Measurements from ENCODE around the gene ADM2. TPM values are rescaled to one million over a fixed set of nuclear protein-coding genes. Genes with fewer than 3 reads are reported as not detected.

ADM2 gene
- total RNA-seq, 1 experiment from 2014 or later: 11.9 TPM

DNA sequence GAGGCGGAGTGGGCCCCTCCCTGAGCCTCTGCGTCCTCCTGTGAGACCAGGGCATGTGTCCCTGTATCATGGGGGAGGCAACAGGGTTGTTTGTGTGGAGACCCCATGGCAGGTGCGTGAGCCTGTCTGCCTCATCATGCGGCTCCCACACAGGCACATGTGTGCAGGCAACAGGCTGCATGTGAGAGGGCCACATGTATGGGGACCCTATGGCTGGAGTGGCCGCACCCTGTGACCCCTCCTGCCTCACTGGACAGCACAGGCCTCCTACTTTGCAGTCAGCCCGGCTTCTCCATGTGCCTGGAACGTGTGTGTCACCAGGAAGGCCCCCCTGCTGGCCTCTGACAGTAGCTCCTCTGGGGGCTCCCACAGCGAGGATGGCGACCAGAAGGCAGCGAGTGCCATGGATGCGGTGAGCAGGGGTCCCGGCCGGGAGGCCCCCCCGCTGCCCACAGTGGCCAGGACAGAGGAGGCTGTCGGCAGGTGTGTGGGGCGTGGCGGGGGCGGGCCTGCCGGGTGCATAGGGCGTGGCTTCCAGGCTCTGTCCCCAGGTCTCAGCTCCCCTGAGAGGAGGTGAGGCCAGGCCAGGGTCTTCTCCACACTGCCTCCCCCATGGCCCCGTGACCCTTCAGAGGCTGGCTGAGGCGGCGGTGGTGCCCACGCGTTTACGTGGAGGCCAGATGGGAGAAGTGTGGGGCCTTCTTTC, 40.6 kb upstream of the ADM2 start:
- Histone ChIP-seq H2AK5ac (ENCODE audit: insufficient read length, low read length) (no peak overlapping the region), H2BK12ac (ENCODE audit: insufficient read length, low read depth, low read length) (no peak overlapping the region), H3K23ac (ENCODE audit: insufficient read length, low read depth, low read length) (no peak overlapping the region), H3K14ac (ENCODE audit: insufficient read depth, low read length) (no peak overlapping the region), H2BK5ac (ENCODE audit: insufficient read length, low read length) (no peak overlapping the region), H3K23me2 (ENCODE audit: insufficient read length, low read depth, low read length, poor library complexity, severe bottlenecking) (no peaks in the 10 kb centered on the region), H3K79me2 (ENCODE audit: insufficient read depth, low read length) (no peaks in the 10 kb centered on the region), H2AFZ (ENCODE audit: low read length) (no peak overlapping the region), H3K27ac (ENCODE audit: insufficient read length, low read depth, low read length) (no peak overlapping the region), H2BK120ac (ENCODE audit: low read depth, low read length, poor library complexity, severe bottlenecking) (no peak overlapping the region), H4K20me1 (ENCODE audit: control insufficient read depth, insufficient read depth, insufficient read length) (no peaks in the 10 kb centered on the region), H4K91ac (ENCODE audit: insufficient read length, low read depth, low read length) (no peak overlapping the region), H2BK15ac (ENCODE audit: low read depth, low read length) (no peak overlapping the region), H4K8ac (replicated peaks; ENCODE audit: insufficient read length, low read depth, low read length) (no peak overlapping the region), H2BK20ac (ENCODE audit: low read depth, low read length, poor library complexity, severe bottlenecking) (no peak overlapping the region), H4K5ac (ENCODE audit: insufficient read length, low read depth, low read length) (no peak overlapping the region), H3K18ac (ENCODE audit: insufficient read length, low read depth, low read length) (no peak overlapping the region), H3K56ac (ENCODE audit: insufficient read length, low read depth, low read length) (no peak overlapping the region), H3T11ph (ENCODE audit: low read length) (no peak overlapping the region), H3K79me1 (ENCODE audit: insufficient read depth, low read depth, low read length, poor library complexity, severe bottlenecking) (no peaks in the 10 kb centered on the region), H3K9me3 (ENCODE audit: control insufficient read depth, low read depth, low read length) (no peaks in the 10 kb centered on the region), H3K4me1 (ENCODE audit: insufficient read depth, low read length) (no peaks in the 10 kb centered on the region), H3K4ac (ENCODE audit: low read depth, low read length) (no peak overlapping the region), H3K9ac (ENCODE audit: extremely low read depth, insufficient read length, low read length) (no peak overlapping the region), H3K4me2 (ENCODE audit: insufficient read depth, insufficient read length, low read length) (no peak overlapping the region), H3K27me3 (ENCODE audit: insufficient read depth, low read length) (no peaks in the 10 kb centered on the region)
- peaks cover 0 to 41% (median 16%) of the 10 kb centered on the region in 3 experiments; a peak in 5 of 7 replicates for H3K36me3 Mint-ChIP-seq (ENCODE audit: insufficient read depth in 1 of 3, low read depth in 3 of 3)
- no peaks in the 10 kb centered on the region for H3K9me3 Mint-ChIP-seq
- no peak overlapping the region for H3K27ac Mint-ChIP-seq
- no peak overlapping the region for H3K4me3 Mint-ChIP-seq
- no CpG with 5 or more reads among the region's 26 CpGs for WGBS (ENCODE audit: extremely low coverage, insufficient read length, low lambda C conversion rate)
- DNase-seq: no peak
- TF ChIP-seq, protein P1, sequence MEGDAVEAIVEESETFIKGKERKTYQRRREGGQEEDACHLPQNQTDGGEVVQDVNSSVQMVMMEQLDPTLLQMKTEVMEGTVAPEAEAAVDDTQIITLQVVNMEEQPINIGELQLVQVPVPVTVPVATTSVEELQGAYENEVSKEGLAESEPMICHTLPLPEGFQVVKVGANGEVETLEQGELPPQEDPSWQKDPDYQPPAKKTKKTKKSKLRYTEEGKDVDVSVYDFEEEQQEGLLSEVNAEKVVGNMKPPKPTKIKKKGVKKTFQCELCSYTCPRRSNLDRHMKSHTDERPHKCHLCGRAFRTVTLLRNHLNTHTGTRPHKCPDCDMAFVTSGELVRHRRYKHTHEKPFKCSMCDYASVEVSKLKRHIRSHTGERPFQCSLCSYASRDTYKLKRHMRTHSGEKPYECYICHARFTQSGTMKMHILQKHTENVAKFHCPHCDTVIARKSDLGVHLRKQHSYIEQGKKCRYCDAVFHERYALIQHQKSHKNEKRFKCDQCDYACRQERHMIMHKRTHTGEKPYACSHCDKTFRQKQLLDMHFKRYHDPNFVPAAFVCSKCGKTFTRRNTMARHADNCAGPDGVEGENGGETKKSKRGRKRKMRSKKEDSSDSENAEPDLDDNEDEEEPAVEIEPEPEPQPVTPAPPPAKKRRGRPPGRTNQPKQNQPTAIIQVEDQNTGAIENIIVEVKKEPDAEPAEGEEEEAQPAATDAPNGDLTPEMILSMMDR (conservative IDR thresholded peaks at IDR 0.05): no peak
- H3K4me1 Mint-ChIP-seq: peaks cover 3 to 8% of the 10 kb centered on the region in 2 experiments; a peak in 3 of 4 replicates
- H3K27me3 Mint-ChIP-seq (ENCODE audit: low read depth): no peaks in the 10 kb centered on the region
